ENCODE measurements around the gene NCBP2. TPM values are rescaled to one million over a fixed set of nuclear protein-coding genes. Genes with fewer than 3 reads are reported as not detected.

The NCBP2 gene
- polyA plus RNA-seq, 1 of the 3 experiments (the other 2 are of a cell fraction): 128 TPM

DNA sequence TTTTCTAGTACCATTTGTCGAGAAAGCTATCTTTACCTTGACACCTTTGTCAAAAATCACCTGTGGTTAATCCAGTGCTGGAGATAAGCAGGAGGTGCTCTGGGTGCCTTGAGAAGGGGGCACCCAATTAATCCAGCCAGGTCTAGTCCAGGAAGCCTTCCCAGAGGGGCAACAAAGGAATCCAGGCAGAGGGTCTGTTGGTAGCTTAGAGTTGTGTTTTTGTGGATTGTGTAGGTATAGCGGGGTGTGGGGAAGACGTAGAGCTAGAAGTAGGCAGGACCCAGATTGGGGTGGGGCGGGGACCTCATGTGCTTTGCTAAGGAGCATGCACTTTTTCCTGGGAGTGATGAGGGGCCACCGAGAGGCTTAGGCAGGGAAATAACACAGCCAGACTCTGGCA lies 32.3 kb upstream of the NCBP2 start:
- no peaks in the 10 kb centered on the region for H3K36me3 ChIP-seq (replicated peaks in 1 of 2; ENCODE audit: control insufficient read depth in 1 of 2, insufficient read depth in 2 of 2, low read length in 1 of 2)
- H3K79me2 ChIP-seq (ENCODE audit: insufficient read depth): no peaks in the 10 kb centered on the region
- no peak overlapping the region for H3K9ac ChIP-seq
- H3F3A ChIP-seq (replicated peaks; ENCODE audit: insufficient read depth): no peaks in the 10 kb centered on the region
- H2AFZ ChIP-seq (ENCODE audit: low read depth): no peak overlapping the region
- H3K4me2 ChIP-seq: no peak overlapping the region
- POLR2A ChIA-PET: no interaction called here
- peaks cover 0 to 2% of the 10 kb centered on the region in 2 experiments; a peak in 1 of 4 replicates for H3K4me1 ChIP-seq (ENCODE audit: control insufficient read depth in 1 of 2, insufficient read depth in 2 of 2, low read depth in 1 of 2, low read length in 1 of 2)
- DNase-seq: no peak
- WGBS (ENCODE audit: low lambda C conversion rate): 81% methylated on average over 5 of the region's 5 CpGs
- no peaks in the 10 kb centered on the region for H3K27me3 ChIP-seq (ENCODE audit: insufficient read depth)
- no peaks in the 10 kb centered on the region for H3K9me2 ChIP-seq
- H3K4me3 ChIP-seq (ENCODE audit: low read depth in 2 of 2, low read length in 1 of 2): no peak overlapping the region
- no peaks in the 10 kb centered on the region for H3K9me3 ChIP-seq
- no peaks in the 10 kb centered on the region for H4K20me1 ChIP-seq (ENCODE audit: insufficient read depth)
- TF ChIP-seq, protein P1, sequence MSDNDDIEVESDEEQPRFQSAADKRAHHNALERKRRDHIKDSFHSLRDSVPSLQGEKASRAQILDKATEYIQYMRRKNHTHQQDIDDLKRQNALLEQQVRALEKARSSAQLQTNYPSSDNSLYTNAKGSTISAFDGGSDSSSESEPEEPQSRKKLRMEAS (IDR thresholded peaks at IDR 0.05; ENCODE audit: low read depth): no peak
- TF ChIP-seq, protein P2, sequence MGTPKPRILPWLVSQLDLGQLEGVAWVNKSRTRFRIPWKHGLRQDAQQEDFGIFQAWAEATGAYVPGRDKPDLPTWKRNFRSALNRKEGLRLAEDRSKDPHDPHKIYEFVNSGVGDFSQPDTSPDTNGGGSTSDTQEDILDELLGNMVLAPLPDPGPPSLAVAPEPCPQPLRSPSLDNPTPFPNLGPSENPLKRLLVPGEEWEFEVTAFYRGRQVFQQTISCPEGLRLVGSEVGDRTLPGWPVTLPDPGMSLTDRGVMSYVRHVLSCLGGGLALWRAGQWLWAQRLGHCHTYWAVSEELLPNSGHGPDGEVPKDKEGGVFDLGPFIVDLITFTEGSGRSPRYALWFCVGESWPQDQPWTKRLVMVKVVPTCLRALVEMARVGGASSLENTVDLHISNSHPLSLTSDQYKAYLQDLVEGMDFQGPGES (IDR thresholded peaks at IDR 0.05; ENCODE audit: low read depth, low read length): no peak
- TF ChIP-seq ELF1 (IDR thresholded peaks at IDR 0.05) (no peak), RFX5 (IDR thresholded peaks at IDR 0.05; ENCODE audit: low read length) (no peak), YY1 (IDR thresholded peaks at IDR 0.05; ENCODE audit: low read depth) (no peak), TCF12 (IDR thresholded peaks at IDR 0.05) (no peak), GABPA (IDR thresholded peaks at IDR 0.05; ENCODE audit: low read depth) (no peak), RXRA (IDR thresholded peaks at IDR 0.05; ENCODE audit: borderline replicate concordance, low read depth) (no peak), FOXM1 (IDR thresholded peaks at IDR 0.05; ENCODE audit: low read depth) (no peak), EP300 (IDR thresholded peaks at IDR 0.05; ENCODE audit: borderline replicate concordance in 1 of 2, low read depth in 1 of 2, low read length in 1 of 2) (no peak), TEAD4 (IDR thresholded peaks at IDR 0.05; ENCODE audit: borderline replicate concordance, insufficient read depth) (no peak), SIN3A (IDR thresholded peaks at IDR 0.05; ENCODE audit: borderline replicate concordance, low read depth, low read length) (no peak), POLR2AphosphoS5 (IDR thresholded peaks at IDR 0.05; ENCODE audit: low read depth, low read length) (no peak), GATA2 (CRISPR knock-in tag; IDR thresholded peaks at IDR 0.05) (no peak), MXI1 (IDR thresholded peaks at IDR 0.05; ENCODE audit: low read depth, low read length) (no peak), FOSL2 (IDR thresholded peaks at IDR 0.05; ENCODE audit: borderline replicate concordance, low read depth) (no peak)
- TF ChIP-seq, protein P3, sequence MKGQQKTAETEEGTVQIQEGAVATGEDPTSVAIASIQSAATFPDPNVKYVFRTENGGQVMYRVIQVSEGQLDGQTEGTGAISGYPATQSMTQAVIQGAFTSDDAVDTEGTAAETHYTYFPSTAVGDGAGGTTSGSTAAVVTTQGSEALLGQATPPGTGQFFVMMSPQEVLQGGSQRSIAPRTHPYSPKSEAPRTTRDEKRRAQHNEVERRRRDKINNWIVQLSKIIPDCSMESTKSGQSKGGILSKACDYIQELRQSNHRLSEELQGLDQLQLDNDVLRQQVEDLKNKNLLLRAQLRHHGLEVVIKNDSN (IDR thresholded peaks at IDR 0.05; ENCODE audit: borderline replicate concordance, low read depth): no peak
- TF ChIP-seq, protein P4, sequence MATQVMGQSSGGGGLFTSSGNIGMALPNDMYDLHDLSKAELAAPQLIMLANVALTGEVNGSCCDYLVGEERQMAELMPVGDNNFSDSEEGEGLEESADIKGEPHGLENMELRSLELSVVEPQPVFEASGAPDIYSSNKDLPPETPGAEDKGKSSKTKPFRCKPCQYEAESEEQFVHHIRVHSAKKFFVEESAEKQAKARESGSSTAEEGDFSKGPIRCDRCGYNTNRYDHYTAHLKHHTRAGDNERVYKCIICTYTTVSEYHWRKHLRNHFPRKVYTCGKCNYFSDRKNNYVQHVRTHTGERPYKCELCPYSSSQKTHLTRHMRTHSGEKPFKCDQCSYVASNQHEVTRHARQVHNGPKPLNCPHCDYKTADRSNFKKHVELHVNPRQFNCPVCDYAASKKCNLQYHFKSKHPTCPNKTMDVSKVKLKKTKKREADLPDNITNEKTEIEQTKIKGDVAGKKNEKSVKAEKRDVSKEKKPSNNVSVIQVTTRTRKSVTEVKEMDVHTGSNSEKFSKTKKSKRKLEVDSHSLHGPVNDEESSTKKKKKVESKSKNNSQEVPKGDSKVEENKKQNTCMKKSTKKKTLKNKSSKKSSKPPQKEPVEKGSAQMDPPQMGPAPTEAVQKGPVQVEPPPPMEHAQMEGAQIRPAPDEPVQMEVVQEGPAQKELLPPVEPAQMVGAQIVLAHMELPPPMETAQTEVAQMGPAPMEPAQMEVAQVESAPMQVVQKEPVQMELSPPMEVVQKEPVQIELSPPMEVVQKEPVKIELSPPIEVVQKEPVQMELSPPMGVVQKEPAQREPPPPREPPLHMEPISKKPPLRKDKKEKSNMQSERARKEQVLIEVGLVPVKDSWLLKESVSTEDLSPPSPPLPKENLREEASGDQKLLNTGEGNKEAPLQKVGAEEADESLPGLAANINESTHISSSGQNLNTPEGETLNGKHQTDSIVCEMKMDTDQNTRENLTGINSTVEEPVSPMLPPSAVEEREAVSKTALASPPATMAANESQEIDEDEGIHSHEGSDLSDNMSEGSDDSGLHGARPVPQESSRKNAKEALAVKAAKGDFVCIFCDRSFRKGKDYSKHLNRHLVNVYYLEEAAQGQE (IDR thresholded peaks at IDR 0.05; ENCODE audit: low read depth, low read length): no peak
- no peak overlapping the region for H3K27ac ChIP-seq (ENCODE audit: low read depth in 2 of 2, low read length in 1 of 2)
- CTCF ChIA-PET: interaction anchor here (0.7 kb wide), 1 partner anchor 28 kb away, joined by 3 read pairs; no protein-coding TSS in a partner anchor

Data from SK-N-SH (cell line).